Measurements from ENCODE around the gene HDAC1.
A peak's percentile ranks its signal among the peaks of the same experiment; 100 is the strongest.

HDAC1 gene

DNA sequence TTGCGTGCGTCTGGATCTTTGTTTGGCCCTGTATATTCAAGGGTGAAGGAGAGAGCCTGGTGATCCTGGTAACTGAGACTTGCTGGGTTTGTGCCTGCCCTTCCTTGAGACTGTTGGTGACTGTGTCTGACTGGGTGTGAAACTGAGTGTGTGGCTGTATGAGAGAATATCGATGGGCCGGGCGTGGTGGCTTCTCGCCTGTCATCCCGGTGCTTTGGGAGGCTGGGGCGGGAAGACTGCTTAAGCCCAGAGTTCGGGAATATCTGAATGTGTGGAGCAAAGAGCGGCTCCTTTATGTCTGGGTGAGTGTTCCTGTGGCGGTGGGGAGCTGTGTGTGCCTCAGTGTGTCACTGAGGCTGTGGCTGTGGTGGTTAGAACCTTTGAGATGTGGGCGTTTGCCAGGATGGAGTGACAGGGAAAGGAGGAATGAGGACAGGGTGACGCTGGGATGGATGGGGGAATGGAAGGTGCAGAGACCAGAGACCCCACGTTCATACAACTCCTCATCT, 46.8 kb downstream of the HDAC1 start:
- DNase-seq = no peak
- H3K4me3 Mint-ChIP-seq = peak overlapping the region; percentile 31
- no peaks in the 10 kb centered on the region for H3K9me3 Mint-ChIP-seq
- H3K27ac Mint-ChIP-seq = no peak overlapping the region
- H3K27me3 Mint-ChIP-seq (ENCODE audit: low read depth, poor library complexity) = no peaks in the 10 kb centered on the region
- TF ChIP-seq, protein P1, sequence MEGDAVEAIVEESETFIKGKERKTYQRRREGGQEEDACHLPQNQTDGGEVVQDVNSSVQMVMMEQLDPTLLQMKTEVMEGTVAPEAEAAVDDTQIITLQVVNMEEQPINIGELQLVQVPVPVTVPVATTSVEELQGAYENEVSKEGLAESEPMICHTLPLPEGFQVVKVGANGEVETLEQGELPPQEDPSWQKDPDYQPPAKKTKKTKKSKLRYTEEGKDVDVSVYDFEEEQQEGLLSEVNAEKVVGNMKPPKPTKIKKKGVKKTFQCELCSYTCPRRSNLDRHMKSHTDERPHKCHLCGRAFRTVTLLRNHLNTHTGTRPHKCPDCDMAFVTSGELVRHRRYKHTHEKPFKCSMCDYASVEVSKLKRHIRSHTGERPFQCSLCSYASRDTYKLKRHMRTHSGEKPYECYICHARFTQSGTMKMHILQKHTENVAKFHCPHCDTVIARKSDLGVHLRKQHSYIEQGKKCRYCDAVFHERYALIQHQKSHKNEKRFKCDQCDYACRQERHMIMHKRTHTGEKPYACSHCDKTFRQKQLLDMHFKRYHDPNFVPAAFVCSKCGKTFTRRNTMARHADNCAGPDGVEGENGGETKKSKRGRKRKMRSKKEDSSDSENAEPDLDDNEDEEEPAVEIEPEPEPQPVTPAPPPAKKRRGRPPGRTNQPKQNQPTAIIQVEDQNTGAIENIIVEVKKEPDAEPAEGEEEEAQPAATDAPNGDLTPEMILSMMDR (IDR thresholded peaks at IDR 0.05) = no peak
- peaks cover 11% of the 10 kb centered on the region for H3K36me3 Mint-ChIP-seq (ENCODE audit: low read depth)
- H3K4me1 Mint-ChIP-seq = peaks cover 37% of the 10 kb centered on the region

DNA sequence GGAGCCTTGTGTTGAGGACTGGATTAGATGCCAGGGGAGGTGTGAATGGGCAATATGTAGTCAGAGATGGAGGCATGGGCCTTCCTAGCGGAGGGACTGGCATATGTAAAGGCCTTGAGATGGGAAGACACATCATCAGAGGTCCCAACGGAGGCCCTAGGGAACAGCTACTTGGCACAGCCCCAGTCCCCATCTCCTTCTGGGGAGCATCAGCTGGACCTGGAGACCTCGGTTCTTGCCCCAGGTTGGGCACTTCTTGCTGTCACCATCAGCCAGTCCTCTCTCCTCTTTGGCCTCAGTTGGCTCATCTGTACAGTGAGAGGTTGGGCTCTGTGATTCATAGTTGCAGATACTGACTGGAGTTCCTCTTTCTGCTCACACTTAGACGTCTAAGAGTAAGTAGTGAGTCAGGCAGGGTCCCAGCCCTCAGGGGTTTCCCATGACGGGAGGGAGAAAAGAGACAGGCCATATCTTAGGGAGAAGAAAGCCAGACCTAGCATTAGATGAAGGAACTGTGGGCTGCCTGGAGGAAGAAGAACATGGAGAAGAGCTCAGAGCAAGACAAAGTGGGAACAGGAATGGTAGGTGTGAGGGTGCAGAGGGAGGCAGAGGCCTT, 47.6 kb downstream of the HDAC1 start:
- H3K27ac Mint-ChIP-seq = no peak overlapping the region
- TF ChIP-seq, protein P1 (IDR thresholded peaks at IDR 0.05) = no peak
- DNase-seq = no peak
- H3K4me3 Mint-ChIP-seq = no peak overlapping the region
- H3K27me3 Mint-ChIP-seq (ENCODE audit: low read depth, poor library complexity) = peaks cover 4% of the 10 kb centered on the region
- H3K9me3 Mint-ChIP-seq = no peaks in the 10 kb centered on the region
- peaks cover 29% of the 10 kb centered on the region for H3K4me1 Mint-ChIP-seq
- H3K36me3 Mint-ChIP-seq (ENCODE audit: low read depth) = peaks cover 4% of the 10 kb centered on the region

DNA sequence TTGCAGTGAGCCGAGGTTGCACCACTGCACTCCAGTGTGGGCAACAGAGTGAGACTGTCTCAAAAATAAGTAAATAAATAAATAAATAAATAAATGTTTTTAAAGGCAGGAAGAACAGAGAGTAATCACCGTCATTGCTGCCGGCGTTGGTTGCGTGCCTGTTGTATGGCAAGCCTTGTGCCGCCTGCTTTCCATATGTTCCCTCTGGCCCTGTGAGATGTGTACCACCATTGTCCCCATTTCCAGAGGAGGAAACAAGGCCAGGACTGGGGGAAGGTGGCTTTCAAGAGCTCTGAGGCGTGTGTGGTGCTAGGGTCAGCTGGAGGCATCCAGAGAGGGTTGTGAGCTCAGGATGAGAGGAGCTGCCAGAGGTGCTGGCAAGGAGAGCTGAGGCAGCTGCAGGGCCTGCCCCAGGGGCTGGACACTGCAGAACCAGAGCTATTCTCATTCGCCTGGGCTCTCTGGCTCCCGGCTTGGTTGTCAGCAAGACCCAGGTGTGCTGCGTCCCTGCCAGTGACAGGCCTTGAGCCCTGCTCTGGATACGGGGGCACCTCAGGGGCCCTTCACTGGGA, 49.4 kb downstream of the HDAC1 start:
- Mint-ChIP-seq H3K27me3 (ENCODE audit: low read depth, poor library complexity) (peaks cover 11% of the 10 kb centered on the region), H3K9me3 (no peaks in the 10 kb centered on the region), H3K4me3 (no peak overlapping the region), H3K27ac (no peak overlapping the region), H3K36me3 (ENCODE audit: low read depth) (no peaks in the 10 kb centered on the region), H3K4me1 (peaks cover 38% of the 10 kb centered on the region)
- DNase-seq = no peak
- TF ChIP-seq, protein P1 (IDR thresholded peaks at IDR 0.05) = no peak

DNA sequence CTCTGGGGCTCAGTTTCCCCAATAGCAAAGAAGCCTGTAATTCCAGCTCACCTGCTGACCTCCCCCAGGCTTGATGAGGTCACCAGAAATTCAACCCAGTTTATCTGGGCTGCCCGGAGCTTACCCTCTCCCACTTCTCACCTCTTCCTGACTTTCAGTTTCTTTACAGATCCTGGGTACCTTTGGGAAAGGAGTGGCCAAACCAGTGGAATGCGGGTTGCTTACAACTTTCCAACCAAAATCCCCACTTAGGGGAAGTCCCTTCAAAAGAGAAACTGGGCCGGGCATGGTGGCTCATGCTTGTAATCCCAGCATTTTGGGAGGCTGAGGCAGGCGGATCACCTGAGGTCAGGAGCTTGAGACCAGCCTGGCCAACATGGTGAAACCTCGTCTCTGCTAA, 50.1 kb downstream of the HDAC1 start:
- TF ChIP-seq, protein P1 (IDR thresholded peaks at IDR 0.05) = no peak

DNA sequence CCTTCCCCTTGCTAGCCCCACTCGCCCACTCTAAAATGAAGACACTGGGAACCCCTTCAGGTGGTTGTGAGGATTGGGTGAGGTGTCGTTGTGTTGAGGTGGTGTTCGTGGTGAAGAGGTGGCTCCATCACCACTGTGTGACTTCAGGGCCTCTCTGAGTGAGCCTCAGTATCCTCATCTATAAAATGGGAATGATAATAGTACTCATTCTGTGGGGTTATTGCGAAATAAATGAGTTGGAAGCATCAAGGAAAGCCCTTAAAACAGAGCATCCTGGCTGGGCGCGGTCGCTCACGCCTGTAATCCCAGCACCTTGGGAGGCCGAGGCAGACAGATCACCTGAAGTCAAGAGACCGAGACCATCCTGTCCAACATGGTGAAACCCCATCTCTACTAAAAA, 50.8 kb downstream of the HDAC1 start:
- H3K9me3 Mint-ChIP-seq = no peaks in the 10 kb centered on the region
- no peak overlapping the region for H3K4me3 Mint-ChIP-seq
- DNase-seq = no peak
- TF ChIP-seq, protein P1 (IDR thresholded peaks at IDR 0.05) = no peak
- H3K4me1 Mint-ChIP-seq = peaks cover 41% of the 10 kb centered on the region
- no peaks in the 10 kb centered on the region for H3K36me3 Mint-ChIP-seq (ENCODE audit: low read depth)
- H3K27me3 Mint-ChIP-seq (ENCODE audit: low read depth, poor library complexity) = peaks cover 15% of the 10 kb centered on the region
- H3K27ac Mint-ChIP-seq = no peak overlapping the region

More for the DNA sequence above, 50.1 kb downstream of the HDAC1 start:
- no peak for DNase-seq
- Mint-ChIP-seq H3K27ac (no peak overlapping the region), H3K9me3 (no peaks in the 10 kb centered on the region), H3K27me3 (ENCODE audit: low read depth, poor library complexity) (peaks cover 15% of the 10 kb centered on the region), H3K4me1 (peaks cover 42% of the 10 kb centered on the region), H3K4me3 (no peak overlapping the region), H3K36me3 (ENCODE audit: low read depth) (no peaks in the 10 kb centered on the region)

Measured in nephron progenitor cell (in vitro differentiated cells).